ENCODE results near the gene PTGER1.

DNA sequence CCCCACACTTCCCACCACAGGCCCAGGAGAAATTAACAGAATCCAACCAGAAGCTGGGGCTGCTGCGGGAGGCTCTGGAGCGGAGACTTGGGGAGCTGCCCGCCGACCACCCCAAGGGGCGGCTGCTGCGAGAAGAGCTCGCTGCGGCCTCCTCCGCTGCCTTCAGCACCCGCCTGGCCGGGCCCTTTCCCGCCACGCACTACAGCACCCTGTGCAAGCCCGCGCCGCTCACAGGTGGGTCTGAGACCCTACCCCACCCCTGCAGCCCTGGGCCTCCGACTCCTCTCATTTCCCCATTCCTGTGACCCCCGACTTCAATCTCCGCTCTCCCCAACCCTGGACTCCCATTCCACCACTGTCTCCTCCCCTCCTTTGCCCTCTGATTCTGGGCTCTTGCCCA, 24.3 kb downstream of the PTGER1 start:
- TF ChIP-seq, protein P1, sequence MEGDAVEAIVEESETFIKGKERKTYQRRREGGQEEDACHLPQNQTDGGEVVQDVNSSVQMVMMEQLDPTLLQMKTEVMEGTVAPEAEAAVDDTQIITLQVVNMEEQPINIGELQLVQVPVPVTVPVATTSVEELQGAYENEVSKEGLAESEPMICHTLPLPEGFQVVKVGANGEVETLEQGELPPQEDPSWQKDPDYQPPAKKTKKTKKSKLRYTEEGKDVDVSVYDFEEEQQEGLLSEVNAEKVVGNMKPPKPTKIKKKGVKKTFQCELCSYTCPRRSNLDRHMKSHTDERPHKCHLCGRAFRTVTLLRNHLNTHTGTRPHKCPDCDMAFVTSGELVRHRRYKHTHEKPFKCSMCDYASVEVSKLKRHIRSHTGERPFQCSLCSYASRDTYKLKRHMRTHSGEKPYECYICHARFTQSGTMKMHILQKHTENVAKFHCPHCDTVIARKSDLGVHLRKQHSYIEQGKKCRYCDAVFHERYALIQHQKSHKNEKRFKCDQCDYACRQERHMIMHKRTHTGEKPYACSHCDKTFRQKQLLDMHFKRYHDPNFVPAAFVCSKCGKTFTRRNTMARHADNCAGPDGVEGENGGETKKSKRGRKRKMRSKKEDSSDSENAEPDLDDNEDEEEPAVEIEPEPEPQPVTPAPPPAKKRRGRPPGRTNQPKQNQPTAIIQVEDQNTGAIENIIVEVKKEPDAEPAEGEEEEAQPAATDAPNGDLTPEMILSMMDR (IDR thresholded peaks at IDR 0.05; ENCODE audit: low read depth, low read length) = no peak
- TF ChIP-seq EZH2phosphoT487 (IDR thresholded peaks at IDR 0.05; ENCODE audit: low read depth) = no peak

Measured in OCI-LY3 (cell line).